GM12891 (cell line): ENCODE results near the gene ENOX1.

Source experiments
- PAX5 ChIP-seq: IDR thresholded peaks from 2 replicates; pipeline ENCODE4 v1.6.1; 2011; ENCODE audit warnings: low read length, moderate library complexity, mild to moderate bottlenecking; ENCODE audit not compliant: insufficient read depth, severe bottlenecking
- POLR2A ChIP-seq: IDR thresholded peaks from 2 replicates; pipeline ENCODE4 v1.6.1; 2011; ENCODE audit warnings: low read depth, low read length, control low read depth
- POLR2AphosphoS5 ChIP-seq: IDR thresholded peaks from 2 replicates; pipeline ENCODE4 v1.6.1; 2011; ENCODE audit warnings: low read depth, low read length, control low read depth
- POU2F2 ChIP-seq: IDR thresholded peaks from 2 replicates; pipeline ENCODE4 v1.6.1; 2011; ENCODE audit warnings: low read depth, mild to moderate bottlenecking, control low read depth, low read length, moderate library complexity
- SPI1 ChIP-seq: IDR thresholded peaks from 2 replicates; pipeline ENCODE4 v1.6.1; 2011; ENCODE audit warnings: low read depth, low read length, control low read depth
- TAF1 ChIP-seq: IDR thresholded peaks from 2 replicates; pipeline ENCODE4 v1.6.1; 2011; ENCODE audit warnings: low read depth, low read length, control low read depth

GRCh38 chr13:43661161-43661830 is 125.5 kb downstream of the ENOX1 start:
- no peak for TF ChIP-seq POLR2A
- TF ChIP-seq POLR2AphosphoS5: no peak
- TF ChIP-seq TAF1: no peak
- no peak for TF ChIP-seq PAX5
- no peak for TF ChIP-seq SPI1
- no peak for TF ChIP-seq POU2F2
